Neural progenitor cell (in vitro differentiated cells): ENCODE results near the gene FGD2. TPM values are rescaled to one million over a fixed set of nuclear protein-coding genes. Genes with fewer than 3 reads are reported as not detected.

Source experiments
- DNase-seq: peaks from one replicate; pipeline ENCODE4 v3.0.0-alpha.2; 2016; ENCODE audit warnings: low spot score
- H2AFZ ChIP-seq: fragments of 200-600 bp; sonication (generic); replicated peaks from 2 replicates; pipeline ENCODE4 v1.6.1; 2016; ENCODE audit warnings: antibody characterized with exemption
- H3F3A ChIP-seq: fragments of 200-600 bp; sonication (generic); 2 replicates; pipeline ENCODE4 v1.6.1; 2016; ENCODE audit warnings: antibody characterized with exemption, low read depth
- H3K27ac ChIP-seq: fragments of 200-600 bp; sonication (generic); 2 replicates; pipeline ENCODE4 v1.5.1; 2016; ENCODE audit warnings: mild to moderate bottlenecking
- H3K27me3 ChIP-seq: fragments of 200-600 bp; sonication (generic); 2 replicates; pipeline ENCODE4 v1.6.1; 2016; ENCODE audit warnings: mild to moderate bottlenecking, moderate library complexity
- H3K36me3 ChIP-seq: fragments of 200-600 bp; sonication (generic); 2 replicates; pipeline ENCODE4 v1.5.1; 2016
- H3K4me1 ChIP-seq: fragments of 200-600 bp; sonication (generic); 2 replicates; pipeline ENCODE4 v1.6.1; 2016; ENCODE audit warnings: mixed run types
- H3K4me2 ChIP-seq: fragments of 200-600 bp; sonication (generic); 2 replicates; pipeline ENCODE4 v1.6.1; 2016
- H3K4me3 ChIP-seq: fragments of 200-600 bp; sonication (generic); 2 replicates; pipeline ENCODE4 v1.5.1; 2016
- H3K79me2 ChIP-seq: fragments of 200-600 bp; sonication (generic); 2 replicates; pipeline ENCODE4 v1.6.1; 2016; ENCODE audit warnings: low read depth
- H3K9ac ChIP-seq: fragments of 200-600 bp; sonication (generic); 2 replicates; pipeline ENCODE4 v1.6.1; 2016
- H3K9me3 ChIP-seq: fragments of 200-600 bp; sonication (generic); 2 replicates; pipeline ENCODE4 v1.5.1; 2016; ENCODE audit warnings: low read depth
- H4K20me1 ChIP-seq: fragments of 200-600 bp; sonication (generic); 2 replicates; pipeline ENCODE4 v1.6.1; 2016; ENCODE audit warnings: low read depth
- H3K27ac Mint-ChIP-seq: 3 replicates; pipeline ENCODE4 v1.8.0; 2021; ENCODE audit warnings: mixed read lengths
- H3K27me3 Mint-ChIP-seq: 2 replicates; pipeline ENCODE4 v1.8.0; 2022; ENCODE audit warnings: low read depth, mild to moderate bottlenecking, inconsistent platforms, moderate library complexity, mixed read lengths; ENCODE audit not compliant: insufficient read depth
- H3K36me3 Mint-ChIP-seq: 3 replicates; pipeline ENCODE4 v1.8.0; 2021; ENCODE audit warnings: mixed read lengths
- H3K4me1 Mint-ChIP-seq: 3 replicates; pipeline ENCODE4 v1.8.0; 2021; ENCODE audit warnings: mixed read lengths
- H3K4me3 Mint-ChIP-seq: 3 replicates; pipeline ENCODE4 v1.8.0; 2021; ENCODE audit warnings: mild to moderate bottlenecking, moderate library complexity, mixed read lengths
- H3K9me3 Mint-ChIP-seq: 3 replicates; pipeline ENCODE4 v1.8.0; 2020; ENCODE audit warnings: mixed read lengths
- EZH2 ChIP-seq: fragments of 200-600 bp; sonication (generic); IDR thresholded peaks from 2 replicates; pipeline ENCODE4 v1.6.1; 2017; ENCODE audit warnings: antibody characterized with exemption, mild to moderate bottlenecking, moderate library complexity
- EZH2phosphoT487 ChIP-seq: fragments of 200-600 bp; sonication (generic); IDR thresholded peaks from 2 replicates; pipeline ENCODE4 v1.6.1; 2017; ENCODE audit warnings: antibody characterized with exemption
- total RNA-seq: library from RNA; depleted of rRNA; stranded (reverse); fragments of >200 nt; gene quantifications from 2 replicates; pipeline ENCODE4 v1.2.3, GENCODE V29; 2015; ENCODE audit warnings: low replicate concordance
- TF ChIP-seq, protein P1 (sequence below): fragments of 200-600 bp; sonication (generic); IDR thresholded peaks from 2 replicates; pipeline ENCODE4 v1.5.1; 2017; ENCODE audit warnings: antibody characterized with exemption, mild to moderate bottlenecking

The FGD2 gene
- total RNA-seq, 1 donor from 2014 or later, result 0.06 TPM

DNA sequence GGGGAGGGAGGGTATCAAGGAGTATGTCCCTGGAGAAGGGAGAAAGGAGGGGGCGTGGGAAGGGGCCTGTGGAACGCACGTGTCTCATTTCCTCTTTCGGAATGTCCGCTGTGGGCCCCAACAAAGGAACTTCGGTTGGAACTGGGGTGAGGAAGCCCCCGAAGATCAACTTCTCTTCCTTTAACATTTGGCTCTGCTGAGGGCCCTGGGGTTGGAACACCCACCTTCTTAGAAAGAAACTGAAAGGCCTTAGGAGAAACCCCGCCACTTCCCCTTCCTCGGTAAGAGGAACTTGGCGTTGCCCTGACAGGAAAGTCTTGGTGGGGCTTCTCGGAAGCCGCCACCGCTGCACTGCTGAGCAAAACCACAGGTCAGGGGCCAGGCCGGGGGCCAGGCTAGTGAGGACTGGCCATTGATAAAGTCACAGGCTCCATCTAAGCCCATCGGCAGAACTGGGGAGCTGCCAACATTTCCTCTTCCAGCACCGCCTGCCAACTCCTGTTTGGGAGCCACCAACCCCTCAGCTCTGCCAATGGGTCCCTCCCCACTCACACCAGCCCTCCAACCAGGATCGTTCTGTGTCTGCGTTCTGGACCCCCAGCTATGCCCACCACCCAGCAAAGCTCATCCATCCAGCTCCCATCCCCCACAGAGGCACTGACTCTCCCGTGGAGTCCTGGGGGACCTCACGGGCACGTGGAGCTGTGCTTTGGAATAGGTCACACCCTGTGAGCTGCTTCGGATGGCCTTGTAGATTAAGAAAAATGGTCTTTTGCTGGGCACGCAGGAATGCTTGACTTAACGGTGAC is 44.8 kb downstream of the FGD2 start:
- Histone ChIP-seq H3K4me2 (no peak overlapping the region), H3K4me3 (no peak overlapping the region), H3K4me1 (peaks cover 8% of the 10 kb centered on the region), H4K20me1 (peaks cover 4% of the 10 kb centered on the region), H3K9me3 (no peaks in the 10 kb centered on the region), H3K9ac (no peak overlapping the region), H3K27me3 (no peaks in the 10 kb centered on the region), H3K79me2 (no peaks in the 10 kb centered on the region), H3F3A (peaks cover 15% of the 10 kb centered on the region), H3K27ac (no peak overlapping the region), H2AFZ (no peak overlapping the region), H3K36me3 (no peaks in the 10 kb centered on the region)
- H3K27ac Mint-ChIP-seq, result peak overlapping the region; percentile 58
- peaks cover 28% of the 10 kb centered on the region for H3K27me3 Mint-ChIP-seq
- peaks cover 41% of the 10 kb centered on the region for H3K4me1 Mint-ChIP-seq
- TF ChIP-seq EZH2phosphoT487 (no peak), EZH2 (no peak)
- TF ChIP-seq, protein P1, sequence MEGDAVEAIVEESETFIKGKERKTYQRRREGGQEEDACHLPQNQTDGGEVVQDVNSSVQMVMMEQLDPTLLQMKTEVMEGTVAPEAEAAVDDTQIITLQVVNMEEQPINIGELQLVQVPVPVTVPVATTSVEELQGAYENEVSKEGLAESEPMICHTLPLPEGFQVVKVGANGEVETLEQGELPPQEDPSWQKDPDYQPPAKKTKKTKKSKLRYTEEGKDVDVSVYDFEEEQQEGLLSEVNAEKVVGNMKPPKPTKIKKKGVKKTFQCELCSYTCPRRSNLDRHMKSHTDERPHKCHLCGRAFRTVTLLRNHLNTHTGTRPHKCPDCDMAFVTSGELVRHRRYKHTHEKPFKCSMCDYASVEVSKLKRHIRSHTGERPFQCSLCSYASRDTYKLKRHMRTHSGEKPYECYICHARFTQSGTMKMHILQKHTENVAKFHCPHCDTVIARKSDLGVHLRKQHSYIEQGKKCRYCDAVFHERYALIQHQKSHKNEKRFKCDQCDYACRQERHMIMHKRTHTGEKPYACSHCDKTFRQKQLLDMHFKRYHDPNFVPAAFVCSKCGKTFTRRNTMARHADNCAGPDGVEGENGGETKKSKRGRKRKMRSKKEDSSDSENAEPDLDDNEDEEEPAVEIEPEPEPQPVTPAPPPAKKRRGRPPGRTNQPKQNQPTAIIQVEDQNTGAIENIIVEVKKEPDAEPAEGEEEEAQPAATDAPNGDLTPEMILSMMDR, result no peak
- H3K9me3 Mint-ChIP-seq, result no peaks in the 10 kb centered on the region
- no peaks in the 10 kb centered on the region for H3K36me3 Mint-ChIP-seq
- DNase-seq, result no peak
- H3K4me3 Mint-ChIP-seq, result peak overlapping the region; percentile 43

DNA sequence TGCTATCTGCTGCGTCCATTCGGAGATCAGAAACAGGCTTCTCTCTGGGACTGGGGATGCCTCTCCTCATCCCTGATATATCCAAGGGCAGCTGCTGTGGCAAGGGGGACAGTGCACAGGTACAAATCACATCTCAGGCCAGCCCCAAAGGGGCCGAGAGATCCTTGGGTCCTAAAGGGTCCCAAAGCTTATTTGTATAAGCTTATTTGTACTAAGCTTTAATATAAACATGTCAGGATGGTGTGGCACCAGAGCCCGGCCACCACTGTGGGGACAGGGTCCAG is 45.3 kb downstream of the FGD2 start:
- H3K4me3 Mint-ChIP-seq, result peak overlapping the region; percentile 43
- H3K36me3 Mint-ChIP-seq, result no peaks in the 10 kb centered on the region
- Histone ChIP-seq H3K4me1 (peaks cover 8% of the 10 kb centered on the region), H3K27me3 (no peaks in the 10 kb centered on the region), H3K9ac (no peak overlapping the region), H3K36me3 (no peaks in the 10 kb centered on the region), H3K9me3 (no peaks in the 10 kb centered on the region), H4K20me1 (peaks cover 4% of the 10 kb centered on the region), H2AFZ (no peak overlapping the region), H3F3A (peaks cover 15% of the 10 kb centered on the region), H3K4me3 (no peak overlapping the region), H3K27ac (no peak overlapping the region), H3K4me2 (no peak overlapping the region), H3K79me2 (no peaks in the 10 kb centered on the region)
- TF ChIP-seq EZH2 (no peak), EZH2phosphoT487 (no peak)
- TF ChIP-seq, protein P1, result no peak
- H3K9me3 Mint-ChIP-seq, result no peaks in the 10 kb centered on the region
- peaks cover 46% of the 10 kb centered on the region for H3K4me1 Mint-ChIP-seq
- H3K27ac Mint-ChIP-seq, result peak overlapping the region; percentile 58
- H3K27me3 Mint-ChIP-seq, result peaks cover 28% of the 10 kb centered on the region
- no peak for DNase-seq

DNA sequence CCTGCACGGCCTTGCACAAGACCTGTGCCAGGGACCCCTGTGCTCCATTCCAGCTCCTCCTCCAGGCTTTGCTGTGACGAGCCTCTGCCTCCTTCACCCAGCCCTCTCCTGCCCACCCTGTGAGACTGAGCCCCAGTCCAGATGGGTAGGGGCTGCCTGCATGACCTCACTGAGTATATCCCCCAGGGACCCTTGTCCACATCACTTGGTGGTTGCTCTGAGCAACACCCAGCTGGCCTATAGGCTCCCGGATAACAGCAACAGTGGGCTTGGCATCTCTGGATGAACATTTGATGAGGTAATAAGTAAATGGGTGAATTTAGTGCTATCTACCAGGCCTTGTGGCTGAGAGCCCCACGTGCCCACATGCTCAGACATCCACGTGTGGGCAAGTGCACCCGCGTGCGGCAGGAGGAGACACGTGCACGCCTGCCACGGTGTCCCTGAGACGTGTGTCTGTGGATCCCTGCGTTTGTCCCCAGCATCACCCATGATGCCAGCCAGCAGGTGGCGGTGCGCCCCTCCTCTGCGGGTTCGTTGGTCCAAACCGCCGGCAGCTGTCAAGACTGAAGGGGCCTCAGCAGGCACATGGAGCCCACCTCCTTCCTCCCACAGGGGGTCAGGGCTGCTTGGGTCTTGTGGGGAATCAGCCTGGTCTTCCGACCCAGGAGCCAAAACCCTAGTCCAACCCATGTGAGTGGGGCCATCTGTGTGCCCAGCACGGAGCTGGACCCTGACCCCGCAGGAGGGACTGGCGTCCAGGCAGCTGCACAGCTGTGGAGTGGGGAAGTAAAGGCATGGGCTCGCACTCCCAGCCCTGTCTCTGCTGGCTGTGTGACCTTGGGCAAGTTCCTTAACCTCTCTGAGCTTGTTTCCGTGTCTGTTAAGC is 45.9 kb downstream of the FGD2 start:
- Mint-ChIP-seq H3K36me3 (no peaks in the 10 kb centered on the region), H3K9me3 (no peaks in the 10 kb centered on the region), H3K4me3 (peak overlapping the region; percentile 52), H3K4me1 (peaks cover 46% of the 10 kb centered on the region), H3K27ac (peak overlapping the region; percentile 60), H3K27me3 (peaks cover 25% of the 10 kb centered on the region)
- no peak overlapping the region for H2AFZ ChIP-seq
- no peak overlapping the region for H3K9ac ChIP-seq
- H3K4me1 ChIP-seq, result peaks cover 13% of the 10 kb centered on the region
- H3K4me2 ChIP-seq, result peak overlapping the region; percentile 21
- no peak overlapping the region for H3K27ac ChIP-seq
- H3K9me3 ChIP-seq, result no peaks in the 10 kb centered on the region
- DNase-seq, result peak; percentile 92
- no peak overlapping the region for H3K4me3 ChIP-seq
- H3F3A ChIP-seq, result peaks cover 15% of the 10 kb centered on the region
- TF ChIP-seq EZH2 (no peak), EZH2phosphoT487 (no peak)
- TF ChIP-seq, protein P1, result peak; percentile 88
- no peaks in the 10 kb centered on the region for H3K79me2 ChIP-seq
- H4K20me1 ChIP-seq, result peaks cover 4% of the 10 kb centered on the region
- no peaks in the 10 kb centered on the region for H3K27me3 ChIP-seq
- H3K36me3 ChIP-seq, result no peaks in the 10 kb centered on the region
